HepG2 (cell line): ENCODE measurements around the gene MSMP. TPM values are rescaled to one million over a fixed set of nuclear protein-coding genes. Genes with fewer than 3 reads are reported as not detected.

ENCODE experiments used
- ATAC-seq: fragments of 200-7000 bp; cut with Tn5 transposase; 3 replicates; pipeline ENCODE4 v1.9.1; 2020; ENCODE audit warnings: mild to moderate bottlenecking, moderate library complexity
- BruUV-seq: library from RNA; stranded (reverse); fragments of 400-500 nt; replicated peaks from 2 replicates; lab custom pipeline; 2021; lab: Mats Ljungman, UMichigan
- CTCF ChIA-PET: fragments of 300-600 bp; formaldehyde crosslinking; extraction: SDS; loops from one replicate; lab custom pipeline; 2021; ENCODE audit warnings: low total read pairs, inconsistent platforms, low intra/inter-chr PET ratio; lab: Yijun Ruan, JAX
- POLR2A ChIA-PET: fragments of 350-600 bp; sonication (Branson Sonifier 250); formaldehyde crosslinking; loops from one replicate; lab custom pipeline; 2020; ENCODE audit warnings: antibody characterized with exemption, inconsistent platforms; lab: Yijun Ruan, JAX
- DNase-seq: peaks from one replicate; pipeline ENCODE4 v3.0.0-alpha.2; 2015; ENCODE audit warnings: low spot score
- FAIRE-seq: peaks from 3 replicates; lab custom pipeline; 2011; peaks lifted over from hg19 to GRCh38; lab: Jason Lieb, UNC
- H2AFZ ChIP-seq: one replicate; pipeline ENCODE4 v1.6.1; 2011; ENCODE audit warnings: low read length, inconsistent platforms
- H3K27ac ChIP-seq: fragments of 300-600 bp; 3 replicates; pipeline ENCODE4 v1.8.0; 2011; ENCODE audit warnings: mixed run types, mild to moderate bottlenecking, mixed read lengths, low read length, inconsistent platforms; ENCODE audit not compliant: insufficient read depth; ENCODE audit errors: extremely low read length
- H3K27me3 ChIP-seq, 2 experiments: fragments of 200-600 bp in 1 of 2; 2 replicates in 1 of 2; 3 replicates in 1 of 2; pipeline versions ENCODE4 v1.6.0 to v1.8.0; 2011; ENCODE audit warnings: low read length in 2 of 2, mild to moderate bottlenecking in 2 of 2, moderate library complexity in 2 of 2, inconsistent platforms in 1 of 2; ENCODE audit not compliant: insufficient read depth in 2 of 2, control insufficient read depth in 1 of 2
- H3K36me3 ChIP-seq, 2 experiments: fragments of 200-600 bp in 1 of 2; replicated peaks in 1 of 2; 2 replicates in 1 of 2; 3 replicates in 1 of 2; pipeline versions ENCODE4 v1.5.1 to v1.8.0; 2011; ENCODE audit warnings: low read length in 2 of 2, inconsistent platforms in 1 of 2; ENCODE audit not compliant: insufficient read depth in 2 of 2, control insufficient read depth in 1 of 2
- H3K4me1 ChIP-seq: 2 replicates; pipeline ENCODE4 v1.5.1; 2012; ENCODE audit warnings: low read length, inconsistent platforms; ENCODE audit not compliant: insufficient read depth
- H3K4me2 ChIP-seq: 2 replicates; pipeline ENCODE4 v1.6.0; 2011; ENCODE audit warnings: low read depth, low read length, inconsistent platforms
- H3K4me3 ChIP-seq, 3 experiments: fragments of 200-600 bp in 1 of 3; sonication (generic), shearing (Covaris generic) in 1 of 3; replicated peaks in 1 of 3; 2 replicates each; pipeline ENCODE4 v1.5.1; 2011 to 2016; ENCODE audit warnings: low read length in 3 of 3, inconsistent platforms in 2 of 3, low read depth in 2 of 3, mild to moderate bottlenecking in 2 of 3, control low read depth in 1 of 3, mixed read lengths in 1 of 3; ENCODE audit not compliant: insufficient read depth in 1 of 3
- H3K79me2 ChIP-seq: one replicate; pipeline ENCODE4 v1.6.1; 2011; ENCODE audit warnings: low read length, inconsistent platforms; ENCODE audit not compliant: insufficient read depth
- H3K9ac ChIP-seq: 2 replicates; pipeline ENCODE4 v1.6.0; 2011; ENCODE audit warnings: mild to moderate bottlenecking, low read depth, low read length, inconsistent platforms; ENCODE audit not compliant: insufficient read depth
- H3K9me3 ChIP-seq: 2 replicates; pipeline ENCODE4 v1.5.1; 2012; ENCODE audit warnings: mild to moderate bottlenecking, low read length
- H4K20me1 ChIP-seq: 2 replicates; pipeline ENCODE4 v1.6.0; 2011; ENCODE audit warnings: inconsistent platforms, mild to moderate bottlenecking, low read length, moderate library complexity; ENCODE audit not compliant: insufficient read depth
- EHMT2 ChIP-seq: fragments of 200-600 bp; sonication (generic); IDR thresholded peaks from 2 replicates; pipeline ENCODE4 v1.7.0; 2017; ENCODE audit warnings: antibody characterized with exemption, low read depth, low read length, borderline replicate concordance
- SMC3 ChIP-seq: IDR thresholded peaks from 2 replicates; pipeline ENCODE4 v1.6.1; 2011; ENCODE audit warnings: low read length, improper control_type of control experiment
- ZMYM2 ChIP-seq: sonication (generic); formaldehyde crosslinking; IDR thresholded peaks from 2 replicates; pipeline ENCODE4 v1.8.0; 2022; ENCODE audit warnings: mild to moderate bottlenecking, missing genetic modification reagents
- ZNF264 ChIP-seq: sonication (generic); formaldehyde crosslinking; IDR thresholded peaks from 2 replicates; pipeline ENCODE4 v1.4.0; 2020; ENCODE audit warnings: missing genetic modification reagents
- ZNF563 ChIP-seq: sonication (generic); formaldehyde crosslinking; IDR thresholded peaks from 2 replicates; pipeline ENCODE4 v1.8.0; 2022; ENCODE audit warnings: mild to moderate bottlenecking, moderate library complexity, missing genetic modification reagents
- WGBS: methylation state at CpG from one replicate; pipeline ENCODE4 v1.1.6; 2017; ENCODE audit warnings: low lambda C conversion rate; 5-methylcytosine and 5-hydroxymethylcytosine counted together
- in situ Hi-C: cut with HindIII; loops from 2 replicates; pipeline ENCODE4 v1.10.0; 2017; ENCODE audit warnings: low pct_unique_long_range_greater_than_20kb; ENCODE audit not compliant: extremely low pct_ligation_motif_present
- intact Hi-C: fragments of 100-400 bp; cut with micrococcal nuclease; formaldehyde crosslinking; loops from one replicate; pipeline ENCODE4 v1.10.0; 2022; ENCODE audit not compliant: unreplicated experiment
- polyA plus RNA-seq, 8 experiments: library from polyadenylated mRNA; depleted of rRNA in 3 of 8; stranded (reverse) in 7 of 8; unstranded in 1 of 8; fragments of >200 nt; fragmentation: Illumina TruSeq in 4 of 8; extraction: Trizol in 4 of 8; gene quantifications; 2 replicates each; pipeline versions ENCODE4 v1.2.1 to v1.2.3, GENCODE V29; 2011 to 2016; ENCODE audit warnings: low read depth in 4 of 8, missing spikeins in 1 of 8, mixed read lengths in 1 of 8; ENCODE audit not compliant: insufficient read depth in 1 of 8
- total RNA-seq, 5 experiments: library from RNA; depleted of rRNA; stranded (reverse); fragments of >200 nt; fragmentation: Illumina TruSeq; extraction: Trizol; gene quantifications; 2 replicates each; pipeline ENCODE4 v1.2.3, GENCODE V29; 2016; ENCODE audit warnings: low read depth in 1 of 5
- TF ChIP-seq, protein P1 (sequence below): IDR thresholded peaks from 2 replicates; pipeline ENCODE4 v1.6.1; 2016; ENCODE audit warnings: missing biosample characterization, missing genetic modification reagents, low read depth
- TF ChIP-seq, protein P2 (sequence below): sonication (generic); formaldehyde crosslinking; IDR thresholded peaks from 2 replicates; pipeline ENCODE4 v1.4.0; 2020; ENCODE audit warnings: mild to moderate bottlenecking, low read depth, missing genetic modification reagents
- TF ChIP-seq, protein P3 (sequence below): sonication (generic); formaldehyde crosslinking; IDR thresholded peaks from 2 replicates; pipeline ENCODE4 v1.5.1; 2020; ENCODE audit warnings: mild to moderate bottlenecking, missing genetic modification reagents, borderline replicate concordance

Gene MSMP
- total and polyA plus RNA-seq, 2 of the 13 experiments (the other 11 are each of a cell fraction or from before 2014, with no cell fraction given): 0.24 to 0.46 TPM

DNA sequence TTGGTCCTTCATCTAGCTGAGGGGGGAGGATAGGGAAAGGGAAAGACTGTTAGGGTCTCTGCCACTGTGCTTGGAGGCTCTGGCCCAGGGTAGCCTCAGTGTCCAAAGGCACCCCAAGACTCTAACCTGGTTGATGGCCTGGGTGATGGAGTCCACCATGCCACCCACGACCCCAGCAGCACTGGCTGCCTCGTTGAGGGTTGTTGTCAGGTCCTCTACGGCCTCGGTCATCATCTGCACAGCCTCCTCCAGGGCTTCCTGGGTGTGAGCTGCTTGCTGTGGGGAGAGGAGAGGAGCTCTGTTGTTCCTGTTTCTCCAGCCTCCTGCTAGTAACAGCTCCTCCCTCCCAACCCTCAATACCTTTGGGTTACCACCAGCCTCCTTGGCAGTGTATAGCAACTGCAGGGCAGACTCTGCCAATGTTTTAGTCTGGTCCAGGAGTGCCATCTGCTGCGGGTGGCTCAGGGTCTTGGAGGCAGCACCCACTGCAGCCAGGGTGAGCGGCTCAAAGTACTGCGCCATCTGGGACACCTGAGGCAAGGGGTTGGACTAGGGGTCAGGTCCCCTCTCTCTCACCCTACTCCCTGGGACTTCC is 48.1 kb downstream of the MSMP start:
- Histone ChIP-seq H2AFZ (no peak overlapping the region), H3K4me1 (no peaks in the 10 kb centered on the region), H3K9ac (no peak overlapping the region), H3K79me2 (no peaks in the 10 kb centered on the region), H3K27ac (no peak overlapping the region), H3K36me3 (peaks cover 54 to 91% of the 10 kb centered on the region in 2 experiments), H3K4me2 (no peak overlapping the region), H3K4me3 (no peak overlapping the region), H3K27me3 (no peaks in the 10 kb centered on the region), H3K9me3 (no peaks in the 10 kb centered on the region), H4K20me1 (no peaks in the 10 kb centered on the region)
- ChIA-PET POLR2A (interaction anchor here (1.3 kb wide), 1 partner anchor 26 kb away, joined by 3 read pairs; the partner anchor contains the start of genes CREB3 and TLN1), CTCF (no interaction called here)
- BruUV-seq: TSS peak; percentile 27
- intact Hi-C loops: no loop called here
- DNase-seq: no peak
- ATAC-seq: no peak
- in situ Hi-C loops: no loop called here
- FAIRE-seq: no peak
- 80% methylated on average over 1 of the region's 7 CpGs for WGBS
- TF ChIP-seq EHMT2: no peak
- TF ChIP-seq ZNF264: no peak
- TF ChIP-seq, protein P1, sequence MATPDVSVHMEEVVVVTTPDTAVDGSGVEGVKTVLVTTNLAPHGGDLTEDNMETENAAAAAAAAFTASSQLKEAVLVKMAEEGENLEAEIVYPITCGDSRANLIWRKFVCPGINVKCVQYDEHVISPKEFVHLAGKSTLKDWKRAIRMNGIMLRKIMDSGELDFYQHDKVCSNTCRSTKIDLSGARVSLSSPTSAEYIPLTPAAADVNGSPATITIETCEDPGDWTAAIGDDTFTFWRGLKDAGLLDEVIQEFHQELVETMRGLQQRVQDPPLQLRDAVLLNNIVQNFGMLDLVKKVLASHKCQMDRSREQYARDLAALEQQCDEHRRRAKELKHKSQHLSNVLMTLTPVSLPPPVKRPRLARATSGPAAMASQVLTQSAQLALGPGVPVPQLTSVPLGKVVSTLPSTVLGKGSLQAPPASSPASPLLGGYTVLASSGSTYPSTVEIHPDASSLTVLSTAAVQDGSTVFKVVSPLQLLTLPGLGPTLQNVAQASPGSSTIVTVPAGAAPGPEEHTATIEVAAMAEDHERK (CRISPR knock-in tag): no peak
- TF ChIP-seq, protein P2, sequence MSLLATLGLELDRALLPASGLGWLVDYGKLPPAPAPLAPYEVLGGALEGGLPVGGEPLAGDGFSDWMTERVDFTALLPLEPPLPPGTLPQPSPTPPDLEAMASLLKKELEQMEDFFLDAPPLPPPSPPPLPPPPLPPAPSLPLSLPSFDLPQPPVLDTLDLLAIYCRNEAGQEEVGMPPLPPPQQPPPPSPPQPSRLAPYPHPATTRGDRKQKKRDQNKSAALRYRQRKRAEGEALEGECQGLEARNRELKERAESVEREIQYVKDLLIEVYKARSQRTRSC (CRISPR knock-in tag): no peak
- TF ChIP-seq, protein P3, sequence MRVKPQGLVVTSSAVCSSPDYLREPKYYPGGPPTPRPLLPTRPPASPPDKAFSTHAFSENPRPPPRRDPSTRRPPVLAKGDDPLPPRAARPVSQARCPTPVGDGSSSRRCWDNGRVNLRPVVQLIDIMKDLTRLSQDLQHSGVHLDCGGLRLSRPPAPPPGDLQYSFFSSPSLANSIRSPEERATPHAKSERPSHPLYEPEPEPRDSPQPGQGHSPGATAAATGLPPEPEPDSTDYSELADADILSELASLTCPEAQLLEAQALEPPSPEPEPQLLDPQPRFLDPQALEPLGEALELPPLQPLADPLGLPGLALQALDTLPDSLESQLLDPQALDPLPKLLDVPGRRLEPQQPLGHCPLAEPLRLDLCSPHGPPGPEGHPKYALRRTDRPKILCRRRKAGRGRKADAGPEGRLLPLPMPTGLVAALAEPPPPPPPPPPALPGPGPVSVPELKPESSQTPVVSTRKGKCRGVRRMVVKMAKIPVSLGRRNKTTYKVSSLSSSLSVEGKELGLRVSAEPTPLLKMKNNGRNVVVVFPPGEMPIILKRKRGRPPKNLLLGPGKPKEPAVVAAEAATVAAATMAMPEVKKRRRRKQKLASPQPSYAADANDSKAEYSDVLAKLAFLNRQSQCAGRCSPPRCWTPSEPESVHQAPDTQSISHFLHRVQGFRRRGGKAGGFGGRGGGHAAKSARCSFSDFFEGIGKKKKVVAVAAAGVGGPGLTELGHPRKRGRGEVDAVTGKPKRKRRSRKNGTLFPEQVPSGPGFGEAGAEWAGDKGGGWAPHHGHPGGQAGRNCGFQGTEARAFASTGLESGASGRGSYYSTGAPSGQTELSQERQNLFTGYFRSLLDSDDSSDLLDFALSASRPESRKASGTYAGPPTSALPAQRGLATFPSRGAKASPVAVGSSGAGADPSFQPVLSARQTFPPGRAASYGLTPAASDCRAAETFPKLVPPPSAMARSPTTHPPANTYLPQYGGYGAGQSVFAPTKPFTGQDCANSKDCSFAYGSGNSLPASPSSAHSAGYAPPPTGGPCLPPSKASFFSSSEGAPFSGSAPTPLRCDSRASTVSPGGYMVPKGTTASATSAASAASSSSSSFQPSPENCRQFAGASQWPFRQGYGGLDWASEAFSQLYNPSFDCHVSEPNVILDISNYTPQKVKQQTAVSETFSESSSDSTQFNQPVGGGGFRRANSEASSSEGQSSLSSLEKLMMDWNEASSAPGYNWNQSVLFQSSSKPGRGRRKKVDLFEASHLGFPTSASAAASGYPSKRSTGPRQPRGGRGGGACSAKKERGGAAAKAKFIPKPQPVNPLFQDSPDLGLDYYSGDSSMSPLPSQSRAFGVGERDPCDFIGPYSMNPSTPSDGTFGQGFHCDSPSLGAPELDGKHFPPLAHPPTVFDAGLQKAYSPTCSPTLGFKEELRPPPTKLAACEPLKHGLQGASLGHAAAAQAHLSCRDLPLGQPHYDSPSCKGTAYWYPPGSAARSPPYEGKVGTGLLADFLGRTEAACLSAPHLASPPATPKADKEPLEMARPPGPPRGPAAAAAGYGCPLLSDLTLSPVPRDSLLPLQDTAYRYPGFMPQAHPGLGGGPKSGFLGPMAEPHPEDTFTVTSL (CRISPR knock-in tag): no peak
- TF ChIP-seq ZMYM2 (CRISPR knock-in tag): no peak
- TF ChIP-seq SMC3: no peak
- TF ChIP-seq ZNF563: no peak
